Neuronal stem cell (in vitro differentiated cells): ENCODE measurements around the gene TMEM156.

Experiments used
- DNase-seq: peaks from one replicate; pipeline ENCODE4 v3.0.0-alpha.2; 2013; ENCODE audit warnings: low spot score
- H2AFZ ChIP-seq: one replicate; pipeline ENCODE4 v1.6.1; 2013; ENCODE audit warnings: mild to moderate bottlenecking, low read length, inconsistent platforms
- H2AK5ac ChIP-seq: 2 replicates; pipeline ENCODE4 v1.6.1; 2013; ENCODE audit warnings: low read depth, mild to moderate bottlenecking, inconsistent platforms, low read length, moderate library complexity, mixed read lengths
- H2BK120ac ChIP-seq: 2 replicates; pipeline ENCODE4 v1.6.1; 2013; ENCODE audit warnings: low read depth, mild to moderate bottlenecking, inconsistent platforms, low read length, moderate library complexity, mixed read lengths
- H2BK12ac ChIP-seq: one replicate; pipeline ENCODE4 v1.6.1; 2013; ENCODE audit warnings: low read length, inconsistent platforms
- H2BK15ac ChIP-seq: 2 replicates; pipeline ENCODE4 v1.6.1; 2013; ENCODE audit warnings: mild to moderate bottlenecking, low read length, inconsistent platforms, mixed read lengths
- H2BK5ac ChIP-seq: one replicate; pipeline ENCODE4 v1.6.1; 2013; ENCODE audit warnings: inconsistent platforms, mild to moderate bottlenecking, low read length, moderate library complexity
- H3K14ac ChIP-seq: one replicate; pipeline ENCODE4 v1.6.1; 2013; ENCODE audit warnings: low read length, inconsistent platforms
- H3K18ac ChIP-seq: 2 replicates; pipeline ENCODE4 v1.6.1; 2013; ENCODE audit warnings: low read length, inconsistent platforms
- H3K23ac ChIP-seq: 2 replicates; pipeline ENCODE4 v1.6.1; 2013; ENCODE audit warnings: low read depth, mild to moderate bottlenecking, mixed read lengths, low read length, inconsistent platforms; ENCODE audit not compliant: poor library complexity
- H3K27ac ChIP-seq: replicated peaks from 3 replicates; pipeline ENCODE4 v1.5.1; 2013; ENCODE audit warnings: low read length, inconsistent platforms
- H3K27me3 ChIP-seq, 3 experiments: 2 replicates each; pipeline ENCODE4 v1.6.1; 2013; ENCODE audit warnings: low read length in 3 of 3, mild to moderate bottlenecking in 2 of 3, inconsistent platforms in 1 of 3, low read depth in 1 of 3, mixed read lengths in 1 of 3, moderate library complexity in 1 of 3; ENCODE audit not compliant: control insufficient read depth in 3 of 3, insufficient read depth in 3 of 3
- H3K36me3 ChIP-seq, 2 donors: replicated peaks in 1 of 2; 2 replicates each; pipeline ENCODE4 v1.6.1; 2013; ENCODE audit warnings: low read length in 2 of 2; ENCODE audit not compliant: control insufficient read depth in 2 of 2, insufficient read depth in 2 of 2
- H3K4ac ChIP-seq: 2 replicates; pipeline ENCODE4 v1.6.1; 2013; ENCODE audit warnings: inconsistent platforms, mild to moderate bottlenecking, low read length, moderate library complexity
- H3K4me1 ChIP-seq, 2 donors: 1 replicate in 1 of 2; 2 replicates in 1 of 2; pipeline ENCODE4 v1.6.1; 2013; ENCODE audit warnings: low read length in 2 of 2, low read depth in 1 of 2; ENCODE audit not compliant: control insufficient read depth in 2 of 2, insufficient read depth in 1 of 2
- H3K4me2 ChIP-seq: one replicate; pipeline ENCODE4 v1.6.1; 2013; ENCODE audit warnings: mild to moderate bottlenecking, low read length, inconsistent platforms; ENCODE audit not compliant: insufficient read depth, poor library complexity, severe bottlenecking
- H3K4me3 ChIP-seq, 2 donors: 2 replicates each; pipeline ENCODE4 v1.5.1; 2013; ENCODE audit warnings: low read length in 2 of 2, mild to moderate bottlenecking in 2 of 2, inconsistent platforms in 1 of 2, moderate library complexity in 1 of 2
- H3K79me1 ChIP-seq: one replicate; pipeline ENCODE4 v1.6.1; 2013; ENCODE audit warnings: low read depth, mild to moderate bottlenecking, inconsistent platforms, low read length, moderate library complexity
- H3K9ac ChIP-seq: one replicate; pipeline ENCODE4 v1.6.1; 2013; ENCODE audit warnings: mild to moderate bottlenecking, low read depth, low read length, inconsistent platforms; ENCODE audit not compliant: poor library complexity
- H3K9me3 ChIP-seq, 2 donors: replicated peaks in 1 of 2; 2 replicates each; pipeline versions ENCODE3 to v1.6.1; 2013; ENCODE audit warnings: low read length in 2 of 2, mild to moderate bottlenecking in 2 of 2, inconsistent platforms in 1 of 2, low read depth in 1 of 2, mixed read lengths in 1 of 2, moderate library complexity in 1 of 2; ENCODE audit not compliant: control insufficient read depth in 2 of 2, insufficient read depth in 1 of 2
- H4K8ac ChIP-seq: one replicate; pipeline ENCODE4 v1.6.1; 2013; ENCODE audit warnings: low read depth, mild to moderate bottlenecking, inconsistent platforms, low read length, moderate library complexity
- H4K91ac ChIP-seq: one replicate; pipeline ENCODE4 v1.6.1; 2013; ENCODE audit warnings: low read length, low read depth, mild to moderate bottlenecking, inconsistent platforms; ENCODE audit not compliant: poor library complexity
- WGBS, 2 donors: extraction: QIAGEN DNeasy Blood & Tissue Kit; methylation state at CpG; one replicate each; pipeline ENCODE4 v1.1.7; 2013; ENCODE audit warnings: missing lambda C conversion rate in 2 of 2, mixed read lengths in 1 of 2; ENCODE audit not compliant: insufficient read length in 2 of 2, insufficient replicate concordance in 1 of 2; ENCODE audit errors: extremely low coverage in 2 of 2; 5-methylcytosine and 5-hydroxymethylcytosine counted together

TMEM156 gene

DNA sequence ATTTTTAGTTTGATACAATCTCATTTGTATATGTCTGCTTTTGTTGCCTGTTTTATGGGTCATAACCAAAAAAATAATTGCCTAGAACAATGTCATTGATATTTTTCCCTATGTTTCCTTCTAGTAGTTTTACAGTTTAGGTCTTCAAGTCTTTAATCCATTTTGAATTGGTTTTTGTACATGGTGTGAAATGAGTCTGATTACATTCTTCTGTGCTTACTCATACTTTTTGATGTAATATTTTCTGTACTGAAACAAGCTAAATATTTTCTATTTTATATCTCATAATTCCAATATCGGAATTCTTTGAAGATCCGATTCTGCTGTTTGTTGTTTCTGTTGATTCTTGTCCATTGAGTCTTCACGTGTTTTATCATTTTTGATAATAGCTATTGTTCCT lies 10.6 kb downstream of the TMEM156 start:
- no CpG with 5 or more reads among the region's 3 CpGs for WGBS, 2 donors
- Histone ChIP-seq H3K79me1 (no peaks in the 10 kb centered on the region), H4K8ac (no peak overlapping the region), H3K23ac (no peak overlapping the region), H2BK5ac (no peak overlapping the region), H3K4ac (no peak overlapping the region), H3K27ac (no peak overlapping the region), H2AFZ (no peak overlapping the region), H3K4me3 (no peak overlapping the region), H3K18ac (no peak overlapping the region), H2BK15ac (no peak overlapping the region), H3K4me2 (no peak overlapping the region), H3K4me1 (no peaks in the 10 kb centered on the region), H3K27me3 (no peaks in the 10 kb centered on the region), H4K91ac (no peak overlapping the region), H2BK12ac (no peak overlapping the region), H3K9ac (no peak overlapping the region), H3K14ac (no peak overlapping the region), H2AK5ac (no peak overlapping the region), H3K36me3 (no peaks in the 10 kb centered on the region), H3K9me3 (no peaks in the 10 kb centered on the region), H2BK120ac (no peak overlapping the region)
- DNase-seq: no peak

DNA sequence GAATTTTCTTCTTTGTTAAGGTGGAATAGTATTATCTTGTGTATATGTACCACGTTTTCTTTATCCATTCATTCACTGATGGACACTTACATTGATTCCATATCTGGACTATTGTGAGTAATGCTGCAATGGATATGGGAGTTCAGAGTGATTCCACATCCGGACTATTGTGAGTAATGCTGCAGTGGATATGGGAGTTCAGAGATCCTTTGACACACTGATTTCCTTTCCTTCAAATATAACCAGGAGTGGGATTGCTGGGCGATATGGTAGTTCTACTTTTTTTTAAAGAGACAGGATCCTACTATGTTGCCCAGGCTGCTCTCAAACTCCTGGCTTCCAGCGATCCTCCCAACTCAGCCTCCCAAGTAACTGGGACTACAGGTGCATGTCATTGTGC lies 12.1 kb downstream of the TMEM156 start:
- Histone ChIP-seq H3K9me3 (no peaks in the 10 kb centered on the region), H3K79me1 (no peaks in the 10 kb centered on the region), H3K27me3 (no peaks in the 10 kb centered on the region), H2BK5ac (no peak overlapping the region), H3K9ac (no peak overlapping the region), H3K4ac (no peak overlapping the region), H3K14ac (no peak overlapping the region), H3K4me2 (no peak overlapping the region), H2AK5ac (no peak overlapping the region), H3K18ac (no peak overlapping the region), H3K27ac (no peak overlapping the region), H3K36me3 (no peaks in the 10 kb centered on the region), H2BK15ac (no peak overlapping the region), H3K4me1 (no peaks in the 10 kb centered on the region), H3K4me3 (no peak overlapping the region), H2BK120ac (no peak overlapping the region), H2BK12ac (no peak overlapping the region), H4K91ac (no peak overlapping the region), H4K8ac (no peak overlapping the region), H2AFZ (no peak overlapping the region), H3K23ac (no peak overlapping the region)
- WGBS, 2 donors: no CpG with 5 or more reads among the region's 4 CpGs
- no peak for DNase-seq

DNA sequence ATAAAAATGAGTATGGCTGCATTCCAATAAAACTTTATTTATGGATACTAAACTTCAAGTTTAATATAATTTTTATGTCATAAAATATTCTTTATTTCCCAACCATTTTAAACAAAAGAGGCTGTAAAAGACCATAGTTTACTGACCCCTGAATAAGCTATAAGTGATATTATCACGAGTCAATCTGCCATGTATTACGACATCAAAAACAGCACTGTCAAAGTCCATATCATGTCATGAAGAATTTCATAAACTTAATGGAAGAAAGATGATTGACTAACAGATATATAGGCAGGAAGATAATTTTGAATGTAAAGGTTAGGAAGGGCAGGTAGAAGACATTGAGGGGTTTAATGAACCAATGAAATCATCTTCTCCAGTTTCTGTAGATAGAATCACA lies 18.2 kb downstream of the TMEM156 start:
- Histone ChIP-seq H3K9ac (no peak overlapping the region), H3K4me2 (no peak overlapping the region), H3K79me1 (no peaks in the 10 kb centered on the region), H4K91ac (no peak overlapping the region), H2BK12ac (no peak overlapping the region), H3K36me3 (no peaks in the 10 kb centered on the region), H3K4ac (no peak overlapping the region), H2AFZ (no peak overlapping the region), H2BK120ac (no peak overlapping the region), H3K14ac (no peak overlapping the region), H3K27me3 (no peaks in the 10 kb centered on the region), H3K18ac (no peak overlapping the region), H3K23ac (no peak overlapping the region), H3K4me1 (no peaks in the 10 kb centered on the region), H2BK15ac (no peak overlapping the region), H3K9me3 (no peaks in the 10 kb centered on the region), H3K4me3 (no peak overlapping the region), H4K8ac (no peak overlapping the region), H2AK5ac (no peak overlapping the region), H3K27ac (no peak overlapping the region), H2BK5ac (no peak overlapping the region)
- no peak for DNase-seq
- WGBS, 2 donors: no CpG with 5 or more reads among the region's 2 CpGs

DNA sequence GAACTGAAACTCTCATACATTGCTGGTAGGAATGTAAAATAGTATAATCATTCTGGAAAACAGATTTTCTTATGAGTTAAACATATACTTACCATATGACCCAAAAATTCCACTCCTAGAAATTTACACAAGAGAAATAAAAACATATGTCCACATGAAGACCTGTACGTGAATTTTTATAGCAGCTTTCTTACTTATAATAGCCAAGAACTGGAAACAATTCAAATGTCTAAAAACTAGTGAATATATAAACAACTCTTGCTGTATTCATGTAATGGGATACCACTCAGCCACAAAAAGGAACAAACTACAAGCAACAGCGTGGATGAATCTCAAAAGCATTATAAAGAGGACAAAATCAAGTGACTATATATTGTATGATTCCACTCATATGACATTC lies 27.5 kb downstream of the TMEM156 start:
- Histone ChIP-seq H3K9me3 (no peaks in the 10 kb centered on the region), H3K9ac (no peak overlapping the region), H4K8ac (no peak overlapping the region), H3K23ac (no peak overlapping the region), H2BK120ac (no peak overlapping the region), H2AK5ac (no peak overlapping the region), H3K27me3 (no peaks in the 10 kb centered on the region), H3K4ac (no peak overlapping the region), H3K4me1 (no peaks in the 10 kb centered on the region), H2AFZ (no peak overlapping the region), H3K14ac (no peak overlapping the region), H2BK15ac (no peak overlapping the region), H3K36me3 (no peaks in the 10 kb centered on the region), H2BK5ac (no peak overlapping the region), H3K79me1 (no peaks in the 10 kb centered on the region), H3K4me2 (no peak overlapping the region), H3K27ac (no peak overlapping the region), H3K18ac (no peak overlapping the region), H3K4me3 (no peak overlapping the region), H2BK12ac (no peak overlapping the region), H4K91ac (no peak overlapping the region)
- WGBS, 2 donors: no CpG with 5 or more reads among the region's 2 CpGs
- DNase-seq: no peak
